ENCODE data around the gene RABAC1. TPM values are rescaled to one million over a fixed set of nuclear protein-coding genes. Genes with fewer than 3 reads are reported as not detected.

Gene RABAC1
- total RNA-seq, 1 donor from 2014 or later = 173 TPM

GRCh38 chr19:41990028-41990427 lies 30.9 kb upstream of the RABAC1 start:
- DNase-seq (ENCODE audit: low read depth in 2 of 2) = no peak

DNA sequence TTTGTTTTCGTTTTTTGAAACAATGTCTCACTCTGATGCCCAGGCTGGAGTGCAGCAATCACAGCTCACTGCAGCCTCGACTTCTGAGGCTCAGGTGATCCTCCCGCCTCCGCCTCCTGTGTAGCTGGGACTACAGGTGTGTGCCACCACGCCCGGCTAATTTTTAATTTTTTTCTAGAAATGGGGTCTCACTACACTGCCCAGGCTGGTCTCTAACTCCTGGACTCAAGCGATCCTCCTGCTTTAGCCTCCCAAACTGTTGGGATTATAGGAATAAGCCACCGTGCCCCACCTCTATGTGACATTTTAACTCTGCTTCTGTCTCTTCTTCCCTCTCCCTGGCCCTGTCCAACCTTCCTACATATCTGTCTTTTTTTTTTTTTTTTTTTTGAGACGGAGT lies 29.8 kb upstream of the RABAC1 start:
- no peak for DNase-seq (ENCODE audit: low read depth in 2 of 2)

- DNase-seq (ENCODE audit: low read depth in 2 of 2) = no peak
These were observed 28.2 kb upstream of the RABAC1 start for GRCh38 chr19:41987141-41987860.

DNA sequence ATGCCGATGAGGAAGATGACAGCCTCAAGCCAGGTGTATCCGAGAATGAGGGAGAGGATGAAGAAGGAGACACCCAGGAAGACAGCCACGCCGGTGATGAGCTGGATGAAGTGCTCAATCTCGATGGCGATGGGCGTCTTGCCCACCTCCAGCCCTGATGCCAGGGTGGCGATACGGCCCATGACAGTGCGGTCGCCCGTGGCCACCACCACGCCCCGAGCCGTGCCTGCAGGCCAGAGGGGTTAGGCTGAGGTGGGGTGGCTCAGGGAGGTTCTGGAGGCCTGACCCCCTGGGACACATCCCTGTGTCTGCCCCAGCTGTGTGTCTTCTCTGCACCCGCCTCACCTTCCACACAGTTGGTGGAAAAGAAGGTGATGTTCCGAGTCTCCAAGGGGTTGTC lies 25.8 kb upstream of the RABAC1 start:
- DNase-seq (ENCODE audit: low read depth in 2 of 2) = no peak

- DNase-seq (ENCODE audit: low read depth in 2 of 2) = no peak
These were observed 22.6 kb upstream of the RABAC1 start for GRCh38 chr19:41981724-41982123.

DNA sequence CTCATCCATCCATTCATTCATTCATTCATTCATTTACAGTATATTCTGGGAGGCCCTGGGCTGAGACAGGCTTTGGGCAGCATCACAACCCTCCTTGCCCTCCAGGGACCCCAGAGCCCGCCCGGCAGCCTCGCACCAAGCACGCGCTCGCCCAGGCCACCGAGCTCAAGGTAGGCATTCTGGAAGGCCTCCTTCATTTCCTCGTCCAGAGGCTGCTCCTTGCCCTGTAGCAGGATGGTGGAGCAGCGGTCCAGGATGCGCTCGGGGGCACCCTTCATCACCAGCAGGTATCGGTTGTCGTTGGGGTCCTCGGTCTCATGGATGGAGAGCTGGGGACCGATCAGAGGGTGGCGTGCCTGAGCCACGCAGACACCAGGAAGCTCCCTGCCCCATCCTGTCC lies 19.3 kb upstream of the RABAC1 start:
- no peak for DNase-seq (ENCODE audit: low read depth in 2 of 2)

DNA sequence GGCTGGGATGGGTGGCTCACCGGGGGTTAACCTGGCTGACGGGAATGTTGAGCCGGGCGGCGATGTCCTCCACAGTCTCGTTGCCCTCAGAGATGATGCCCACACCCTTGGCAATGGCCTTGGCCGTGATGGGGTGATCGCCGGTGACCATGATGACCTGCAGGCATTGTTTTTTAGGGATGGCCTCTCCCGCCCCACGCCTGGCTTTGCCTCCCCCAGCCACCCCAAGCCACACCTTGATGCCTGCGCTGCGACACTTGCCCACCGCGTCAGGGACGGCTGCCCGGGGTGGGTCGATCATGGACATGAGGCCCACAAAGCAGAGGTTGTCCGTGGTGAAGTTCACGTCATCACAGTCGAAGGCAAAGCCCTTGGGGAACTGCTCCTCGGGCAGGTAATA lies 18.8 kb upstream of the RABAC1 start:
- no peak for DNase-seq (ENCODE audit: low read depth in 2 of 2)

DNA sequence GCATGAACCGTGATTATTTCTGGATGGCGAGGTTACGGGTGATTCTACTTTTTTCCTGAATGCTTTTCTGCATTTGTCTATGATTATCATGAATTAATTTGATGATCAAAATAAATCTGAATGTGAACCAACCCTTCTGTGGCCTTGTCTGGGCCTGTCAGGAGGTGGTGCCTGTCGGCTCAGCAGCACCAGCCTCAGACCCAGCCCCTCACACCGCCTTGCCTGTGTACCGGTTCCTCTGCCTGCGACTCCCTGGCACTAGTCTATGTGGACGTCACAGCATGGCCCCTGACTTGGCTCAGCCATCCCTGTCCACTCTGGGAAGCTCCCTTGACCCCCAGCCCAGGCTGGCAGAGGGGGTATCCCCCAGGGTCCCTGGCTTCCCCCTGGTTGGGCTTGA lies 15.5 kb upstream of the RABAC1 start:
- DNase-seq (ENCODE audit: low read depth in 2 of 2) = no peak

GRCh38 chr19:41971363-41971762 lies 12.2 kb upstream of the RABAC1 start:
- DNase-seq (ENCODE audit: low read depth in 2 of 2) = no peak

- no peak for DNase-seq (ENCODE audit: low read depth in 2 of 2)
These were observed 10.8 kb upstream of the RABAC1 start for GRCh38 chr19:41969772-41970458.

- no peak for DNase-seq (ENCODE audit: low read depth in 2 of 2)
These were observed 9.9 kb upstream of the RABAC1 start for GRCh38 chr19:41968751-41969595.

DNA sequence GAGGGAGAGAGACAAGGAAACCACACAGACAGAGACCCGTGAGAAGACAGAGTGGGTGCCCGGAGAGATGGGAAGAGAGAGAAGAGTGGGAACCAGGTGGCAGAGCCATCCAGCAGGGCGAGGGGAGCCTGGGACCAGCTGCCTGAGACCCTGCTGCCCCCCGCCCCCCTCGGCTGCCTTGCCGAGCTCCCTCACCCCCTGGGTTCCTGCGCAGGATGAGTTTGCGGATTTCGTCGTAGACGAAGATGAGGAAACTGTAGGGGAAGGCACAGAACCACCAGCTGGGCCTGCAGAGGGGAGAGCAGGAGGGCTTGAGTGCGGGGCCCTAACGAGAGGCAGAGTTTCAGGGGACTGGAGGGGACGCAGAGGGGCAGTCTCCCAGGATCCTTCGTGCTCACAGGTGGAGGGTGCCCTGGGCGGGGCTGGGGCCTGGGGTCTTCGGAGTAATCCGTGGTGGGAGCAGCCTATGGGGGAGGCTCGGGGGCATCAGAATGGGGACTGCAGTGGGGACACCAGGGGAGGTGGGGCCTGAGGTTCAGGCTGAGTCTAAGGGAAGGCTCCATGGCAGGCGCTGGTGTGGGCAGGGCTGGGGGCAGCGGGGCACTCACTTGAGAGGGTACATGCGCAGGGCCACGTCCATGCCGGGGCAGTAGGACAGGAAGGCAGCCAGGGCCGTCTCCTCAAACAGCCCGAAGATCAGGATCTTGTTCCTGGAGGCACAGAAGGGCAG lies 8.1 kb upstream of the RABAC1 start:
- DNase-seq (ENCODE audit: low read depth in 2 of 2) = no peak

DNA sequence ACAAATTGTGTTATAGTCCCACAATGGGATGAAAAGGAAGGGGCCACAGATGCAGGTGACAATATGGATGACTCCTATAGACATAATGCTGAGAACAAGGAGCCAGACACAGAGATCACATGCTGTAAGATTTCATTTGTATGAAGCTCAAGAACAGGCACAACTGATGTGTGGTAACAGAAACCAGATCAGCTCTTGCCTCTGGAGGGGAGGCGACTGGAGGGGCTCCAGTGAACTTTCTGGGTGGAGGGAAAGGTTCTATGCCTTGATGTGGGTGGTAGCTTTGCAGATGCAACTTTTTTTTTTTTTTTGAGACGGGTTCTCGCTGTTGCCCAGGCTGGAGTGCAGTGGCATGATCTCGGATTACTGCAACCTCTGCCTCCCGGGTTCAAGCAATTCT lies 6.0 kb upstream of the RABAC1 start:
- DNase-seq (ENCODE audit: low read depth in 2 of 2) = no peak

GRCh38 chr19:41960973-41961372 lies 1.9 kb upstream of the RABAC1 start:
- no peak for DNase-seq (ENCODE audit: low read depth in 2 of 2)

- DNase-seq (ENCODE audit: low read depth in 2 of 2) = peak; percentile 69 to 84
These were observed 610 bp downstream of the RABAC1 start for GRCh38 chr19:41958367-41959055.

- peak; percentile 84 to 87 for DNase-seq (ENCODE audit: low read depth in 2 of 2)
These were observed 1.2 kb downstream of the RABAC1 start for GRCh38 chr19:41957838-41958366.

GRCh38 chr19:41957161-41957837 lies 1.8 kb downstream of the RABAC1 start:
- DNase-seq (ENCODE audit: low read depth in 2 of 2) = no peak

DNA sequence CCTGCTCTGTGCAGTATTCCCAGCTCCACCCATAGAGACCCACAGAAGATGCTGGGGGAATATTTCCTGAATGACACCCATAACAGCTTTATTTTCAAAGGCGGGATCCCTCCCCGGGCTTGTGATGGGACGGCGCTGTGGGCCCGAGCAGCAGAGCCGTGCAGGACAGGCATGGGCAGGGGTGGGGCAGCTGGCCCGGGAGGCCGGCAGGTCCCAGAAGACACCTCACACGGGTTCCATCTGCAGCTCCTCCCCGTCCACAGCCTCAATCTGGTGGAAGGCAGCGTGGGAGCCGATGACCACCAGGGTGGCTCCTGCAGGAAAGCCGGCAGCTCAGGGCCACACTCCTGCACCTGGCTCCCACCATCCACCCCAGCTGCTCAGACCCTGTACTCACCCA lies 2.5 kb downstream of the RABAC1 start:
- no peak for DNase-seq (ENCODE audit: low read depth in 2 of 2)

DNA sequence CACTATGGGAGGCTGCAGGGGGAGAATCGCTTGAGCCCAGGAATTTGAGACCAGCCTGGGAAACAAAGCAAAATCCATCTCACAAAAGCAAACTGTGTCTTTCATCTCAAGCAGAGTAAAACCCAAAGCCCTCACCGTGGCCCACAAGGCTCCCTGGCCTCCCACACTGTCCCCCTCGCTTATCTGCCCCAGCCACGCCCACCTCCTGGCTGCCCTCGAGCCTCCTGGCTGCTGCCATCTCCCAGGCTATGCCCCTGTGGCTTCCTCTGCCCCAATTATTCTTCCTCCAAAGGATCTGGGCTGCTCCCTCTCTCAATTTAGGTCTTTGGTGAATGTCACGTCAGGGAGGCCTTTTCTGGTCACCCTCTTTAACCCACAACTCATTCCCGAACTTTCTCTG lies 3.6 kb downstream of the RABAC1 start:
- no peak for DNase-seq (ENCODE audit: low read depth in 2 of 2)

DNA sequence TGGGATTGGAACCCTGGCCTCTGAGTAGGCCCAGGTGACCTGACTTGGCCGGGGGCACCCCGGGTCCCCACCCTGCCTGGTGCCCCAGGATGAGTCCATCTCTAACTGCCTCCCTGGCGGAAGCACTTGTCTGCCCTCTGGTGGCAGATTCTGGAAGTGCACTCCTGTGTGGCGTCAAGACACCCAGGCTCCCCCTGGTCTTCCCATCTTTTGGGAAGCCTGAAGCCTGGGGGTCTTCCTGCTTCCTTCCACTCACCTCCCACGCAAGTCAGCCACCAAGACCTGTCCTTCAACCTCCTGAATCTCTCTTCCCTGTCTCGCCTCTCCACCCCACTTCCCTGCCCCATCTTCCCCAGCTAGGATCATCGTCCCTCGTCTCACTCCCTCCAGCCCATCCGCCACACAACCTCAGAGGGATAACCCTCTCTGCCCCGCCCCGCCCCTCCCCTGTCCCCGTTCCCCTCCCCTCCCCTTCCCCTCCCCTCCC lies 7.4 kb downstream of the RABAC1 start:
- DNase-seq (ENCODE audit: low read depth in 2 of 2) = peak; percentile 59 to 74

Data from lung microvascular endothelial cell (primary cell).